HepG2 (cell line): ENCODE measurements around the gene TMCC1. TPM values are rescaled to one million over a fixed set of nuclear protein-coding genes. Genes with fewer than 3 reads are reported as not detected.

ENCODE experiments used
- ATAC-seq: fragments of 200-7000 bp; cut with Tn5 transposase; 3 replicates; pipeline ENCODE4 v1.9.1; 2020; ENCODE audit warnings: mild to moderate bottlenecking, moderate library complexity
- BruUV-seq: library from RNA; stranded (reverse); fragments of 400-500 nt; replicated peaks from 2 replicates; lab custom pipeline; 2021; lab: Mats Ljungman, UMichigan
- CTCF ChIA-PET: fragments of 300-600 bp; formaldehyde crosslinking; extraction: SDS; loops from one replicate; lab custom pipeline; 2021; ENCODE audit warnings: low total read pairs, inconsistent platforms, low intra/inter-chr PET ratio; lab: Yijun Ruan, JAX
- POLR2A ChIA-PET: fragments of 350-600 bp; sonication (Branson Sonifier 250); formaldehyde crosslinking; loops from one replicate; lab custom pipeline; 2020; ENCODE audit warnings: antibody characterized with exemption, inconsistent platforms; lab: Yijun Ruan, JAX
- DNase-seq: peaks from one replicate; pipeline ENCODE4 v3.0.0-alpha.2; 2015; ENCODE audit warnings: low spot score
- FAIRE-seq: peaks from 3 replicates; lab custom pipeline; 2011; peaks lifted over from hg19 to GRCh38; lab: Jason Lieb, UNC
- H2AFZ ChIP-seq: one replicate; pipeline ENCODE4 v1.6.1; 2011; ENCODE audit warnings: low read length, inconsistent platforms
- H3K27ac ChIP-seq: fragments of 300-600 bp; 3 replicates; pipeline ENCODE4 v1.8.0; 2011; ENCODE audit warnings: mixed run types, mild to moderate bottlenecking, mixed read lengths, low read length, inconsistent platforms; ENCODE audit not compliant: insufficient read depth; ENCODE audit errors: extremely low read length
- H3K27me3 ChIP-seq, 2 experiments: fragments of 200-600 bp in 1 of 2; 2 replicates in 1 of 2; 3 replicates in 1 of 2; pipeline versions ENCODE4 v1.6.0 to v1.8.0; 2011; ENCODE audit warnings: low read length in 2 of 2, mild to moderate bottlenecking in 2 of 2, moderate library complexity in 2 of 2, inconsistent platforms in 1 of 2; ENCODE audit not compliant: insufficient read depth in 2 of 2, control insufficient read depth in 1 of 2
- H3K36me3 ChIP-seq, 2 experiments: fragments of 200-600 bp in 1 of 2; replicated peaks in 1 of 2; 2 replicates in 1 of 2; 3 replicates in 1 of 2; pipeline versions ENCODE4 v1.5.1 to v1.8.0; 2011; ENCODE audit warnings: low read length in 2 of 2, inconsistent platforms in 1 of 2; ENCODE audit not compliant: insufficient read depth in 2 of 2, control insufficient read depth in 1 of 2
- H3K4me1 ChIP-seq: 2 replicates; pipeline ENCODE4 v1.5.1; 2012; ENCODE audit warnings: low read length, inconsistent platforms; ENCODE audit not compliant: insufficient read depth
- H3K4me2 ChIP-seq: 2 replicates; pipeline ENCODE4 v1.6.0; 2011; ENCODE audit warnings: low read depth, low read length, inconsistent platforms
- H3K4me3 ChIP-seq, 3 experiments: fragments of 200-600 bp in 1 of 3; sonication (generic), shearing (Covaris generic) in 1 of 3; replicated peaks in 1 of 3; 2 replicates each; pipeline ENCODE4 v1.5.1; 2011 to 2016; ENCODE audit warnings: low read length in 3 of 3, inconsistent platforms in 2 of 3, low read depth in 2 of 3, mild to moderate bottlenecking in 2 of 3, control low read depth in 1 of 3, mixed read lengths in 1 of 3; ENCODE audit not compliant: insufficient read depth in 1 of 3
- H3K79me2 ChIP-seq: one replicate; pipeline ENCODE4 v1.6.1; 2011; ENCODE audit warnings: low read length, inconsistent platforms; ENCODE audit not compliant: insufficient read depth
- H3K9ac ChIP-seq: 2 replicates; pipeline ENCODE4 v1.6.0; 2011; ENCODE audit warnings: mild to moderate bottlenecking, low read depth, low read length, inconsistent platforms; ENCODE audit not compliant: insufficient read depth
- H3K9me3 ChIP-seq: 2 replicates; pipeline ENCODE4 v1.5.1; 2012; ENCODE audit warnings: mild to moderate bottlenecking, low read length
- H4K20me1 ChIP-seq: 2 replicates; pipeline ENCODE4 v1.6.0; 2011; ENCODE audit warnings: inconsistent platforms, mild to moderate bottlenecking, low read length, moderate library complexity; ENCODE audit not compliant: insufficient read depth
- ATF4 ChIP-seq, 2 experiments: fragments of 450-650 bp in 1 of 2; sonication (generic) in 1 of 2; formaldehyde crosslinking; IDR thresholded peaks; 2 replicates each; pipeline versions ENCODE4 v1.5.0 to v1.8.0; 2020 to 2022; ENCODE audit warnings: mild to moderate bottlenecking in 1 of 2, missing genetic modification reagents in 1 of 2
- CHCHD3 ChIP-seq: sonication (generic); formaldehyde crosslinking; IDR thresholded peaks from 2 replicates; pipeline ENCODE4 v1.8.0; 2022; ENCODE audit warnings: mild to moderate bottlenecking, missing genetic modification reagents, moderate library complexity
- ELF1 ChIP-seq: sonication (generic); formaldehyde crosslinking; IDR thresholded peaks from 2 replicates; pipeline ENCODE4 v1.4.0; 2020; ENCODE audit warnings: missing genetic modification reagents
- FOSL2 ChIP-seq: sonication (generic); formaldehyde crosslinking; IDR thresholded peaks from 2 replicates; pipeline ENCODE4 v1.4.0; 2020; ENCODE audit warnings: missing genetic modification reagents
- FOXK1 ChIP-seq: sonication (generic); formaldehyde crosslinking; IDR thresholded peaks from 2 replicates; pipeline ENCODE4 v1.4.0; 2020; ENCODE audit warnings: low read depth, missing genetic modification reagents, borderline replicate concordance
- TBX2 ChIP-seq: sonication (generic); formaldehyde crosslinking; IDR thresholded peaks from 2 replicates; pipeline ENCODE4 v1.5.0; 2020; ENCODE audit warnings: missing genetic modification reagents, mild to moderate bottlenecking, borderline replicate concordance
- ZNF430 ChIP-seq: sonication (generic); formaldehyde crosslinking; IDR thresholded peaks from 2 replicates; pipeline ENCODE4 v1.9.0; 2021; ENCODE audit warnings: mild to moderate bottlenecking, missing genetic modification reagents
- ZNF549 ChIP-seq: sonication (generic); formaldehyde crosslinking; IDR thresholded peaks from 2 replicates; pipeline ENCODE4 v1.5.0; 2020; ENCODE audit warnings: missing genetic modification reagents
- ZNF576 ChIP-seq: sonication (generic); formaldehyde crosslinking; IDR thresholded peaks from 2 replicates; pipeline ENCODE4 v1.4.0; 2020; ENCODE audit warnings: mild to moderate bottlenecking, missing genetic modification reagents
- ZNF629 ChIP-seq: sonication (generic); formaldehyde crosslinking; conservative IDR thresholded peaks from 2 replicates; pipeline ENCODE4 v1.5.0; 2020; ENCODE audit warnings: missing genetic modification reagents
- ZNF687 ChIP-seq: sonication (generic); formaldehyde crosslinking; IDR thresholded peaks from 2 replicates; pipeline ENCODE4 v1.5.1; 2020; ENCODE audit warnings: mild to moderate bottlenecking, missing genetic modification reagents, moderate library complexity
- WGBS: methylation state at CpG from one replicate; pipeline ENCODE4 v1.1.6; 2017; ENCODE audit warnings: low lambda C conversion rate; 5-methylcytosine and 5-hydroxymethylcytosine counted together
- in situ Hi-C: cut with HindIII; loops from 2 replicates; pipeline ENCODE4 v1.10.0; 2017; ENCODE audit warnings: low pct_unique_long_range_greater_than_20kb; ENCODE audit not compliant: extremely low pct_ligation_motif_present
- intact Hi-C: fragments of 100-400 bp; cut with micrococcal nuclease; formaldehyde crosslinking; loops from one replicate; pipeline ENCODE4 v1.10.0; 2022; ENCODE audit not compliant: unreplicated experiment
- polyA plus RNA-seq, 8 experiments: library from polyadenylated mRNA; depleted of rRNA in 3 of 8; stranded (reverse) in 7 of 8; unstranded in 1 of 8; fragments of >200 nt; fragmentation: Illumina TruSeq in 4 of 8; extraction: Trizol in 4 of 8; gene quantifications; 2 replicates each; pipeline versions ENCODE4 v1.2.1 to v1.2.3, GENCODE V29; 2011 to 2016; ENCODE audit warnings: low read depth in 4 of 8, missing spikeins in 1 of 8, mixed read lengths in 1 of 8; ENCODE audit not compliant: insufficient read depth in 1 of 8
- total RNA-seq, 5 experiments: library from RNA; depleted of rRNA; stranded (reverse); fragments of >200 nt; fragmentation: Illumina TruSeq; extraction: Trizol; gene quantifications; 2 replicates each; pipeline ENCODE4 v1.2.3, GENCODE V29; 2016; ENCODE audit warnings: low read depth in 1 of 5

TMCC1 gene
- total and polyA plus RNA-seq, 2 of the 13 experiments (the other 11 are each of a cell fraction or from before 2014, with no cell fraction given), result 12.1 to 264 TPM

GRCh38 chr3:129607391-129608068 lies 286.0 kb downstream of the TMCC1 start:
- DNase-seq (no peak), ATAC-seq (peak; percentile 1; the same call in 2 of the 3 replicates), FAIRE-seq (no peak)
- Histone ChIP-seq H4K20me1 (peaks cover 23% of the 10 kb centered on the region), H3K36me3 (no peaks in the 10 kb centered on the region), H2AFZ (no peak overlapping the region), H3K9me3 (no peaks in the 10 kb centered on the region), H3K4me1 (peaks cover 74% of the 10 kb centered on the region), H3K4me2 (peak overlapping the region; percentile 89), H3K27ac (peak overlapping the region; percentile 62), H3K27me3 (no peaks in the 10 kb centered on the region; a peak in 1 of 5 replicates), H3K9ac (peak overlapping the region; percentile 72), H3K4me3 (peak overlapping the region; percentile 72 to 82 (median 77)), H3K79me2 (peaks cover 33% of the 10 kb centered on the region)
- in situ Hi-C loops, result no loop called here
- intact Hi-C loops, result no loop called here
- TSS peak; percentile 44 for BruUV-seq
- WGBS, result 4% methylated on average over 6 of the region's 18 CpGs
- ChIA-PET POLR2A (interaction anchor here (2.3 to 2.7 kb wide), 2 partner anchors 11 to 19 kb away, joined by 12 to 25 read pairs; no protein-coding TSS in a partner anchor), CTCF (no interaction called here)
- TF ChIP-seq CHCHD3 (CRISPR knock-in tag), result no peak
- TF ChIP-seq ZNF629, result peak; percentile 91
- no peak for TF ChIP-seq ZNF549 (CRISPR knock-in tag)
- TF ChIP-seq ZNF687, result peak; percentile 14; the same call in 1 of the 2 replicates
- peak; percentile 10; the same call in 1 of the 2 replicates for TF ChIP-seq FOSL2 (CRISPR knock-in tag)
- TF ChIP-seq ELF1 (CRISPR knock-in tag), result no peak
- TF ChIP-seq ZNF430 (CRISPR knock-in tag), result no peak
- TF ChIP-seq TBX2 (CRISPR knock-in tag), result peak; percentile 19; the same call in 1 of the 2 replicates
- TF ChIP-seq ZNF576 (CRISPR knock-in tag), result no peak
- no peak for TF ChIP-seq ATF4 (CRISPR knock-in tag; IDR thresholded peaks at IDR 0.05)
- no peak for TF ChIP-seq FOXK1 (CRISPR knock-in tag)
